ENCODE data around the gene CITED2.

The CITED2 gene

GRCh38 chr6:139395371-139395770, 20.9 kb upstream of the CITED2 start:
- H3K36me3 ChIP-seq (ENCODE audit: insufficient read depth, low read length): no peaks in the 10 kb centered on the region
- no peak overlapping the region for H3K4me3 ChIP-seq (ENCODE audit: low read length, poor library complexity, severe bottlenecking)
- no peaks in the 10 kb centered on the region for H3K4me1 ChIP-seq (ENCODE audit: insufficient read depth, low read length, poor library complexity, severe bottlenecking)
- no peak overlapping the region for H2AFZ ChIP-seq (ENCODE audit: low read length)
- H3F3A ChIP-seq (ENCODE audit: low read depth): no peaks in the 10 kb centered on the region
- no peaks in the 10 kb centered on the region for H4K20me1 ChIP-seq (ENCODE audit: insufficient read depth, low read length, poor library complexity, severe bottlenecking)
- H3K27me3 ChIP-seq (ENCODE audit: insufficient read depth, low read length, poor library complexity, severe bottlenecking): no peaks in the 10 kb centered on the region
- no peak overlapping the region for H3K9ac ChIP-seq (ENCODE audit: low read depth, low read length, poor library complexity, severe bottlenecking)
- no peaks in the 10 kb centered on the region for H3K79me2 ChIP-seq (ENCODE audit: insufficient read depth, low read length)
- H3K4me2 ChIP-seq (ENCODE audit: low read depth, low read length, poor library complexity, severe bottlenecking): no peak overlapping the region
- no peaks in the 10 kb centered on the region for H3K9me3 ChIP-seq (ENCODE audit: insufficient read depth, low read depth, low read length)
- TF ChIP-seq CTCF (conservative IDR thresholded peaks at IDR 0.05; ENCODE audit: low read length) (no peak), EZH2phosphoT487 (IDR thresholded peaks at IDR 0.05; ENCODE audit: borderline replicate concordance) (no peak)
- H3K9me2 ChIP-seq (replicated peaks; ENCODE audit: low read depth, low read length): no peaks in the 10 kb centered on the region

GRCh38 chr6:139394027-139394649, 19.7 kb upstream of the CITED2 start:
- Histone ChIP-seq H3K36me3 (ENCODE audit: insufficient read depth, low read length) (no peaks in the 10 kb centered on the region), H3K27me3 (ENCODE audit: insufficient read depth, low read length, poor library complexity, severe bottlenecking) (no peaks in the 10 kb centered on the region), H3K4me1 (ENCODE audit: insufficient read depth, low read length, poor library complexity, severe bottlenecking) (no peaks in the 10 kb centered on the region), H3K4me2 (ENCODE audit: low read depth, low read length, poor library complexity, severe bottlenecking) (no peak overlapping the region), H3K9me3 (ENCODE audit: insufficient read depth, low read depth, low read length) (no peaks in the 10 kb centered on the region), H3F3A (ENCODE audit: low read depth) (no peaks in the 10 kb centered on the region), H4K20me1 (ENCODE audit: insufficient read depth, low read length, poor library complexity, severe bottlenecking) (no peaks in the 10 kb centered on the region), H3K79me2 (ENCODE audit: insufficient read depth, low read length) (no peaks in the 10 kb centered on the region), H2AFZ (ENCODE audit: low read length) (no peak overlapping the region), H3K4me3 (ENCODE audit: low read length, poor library complexity, severe bottlenecking) (no peak overlapping the region), H3K9me2 (replicated peaks; ENCODE audit: low read depth, low read length) (no peaks in the 10 kb centered on the region), H3K9ac (ENCODE audit: low read depth, low read length, poor library complexity, severe bottlenecking) (no peak overlapping the region)
- TF ChIP-seq EZH2phosphoT487 (IDR thresholded peaks at IDR 0.05; ENCODE audit: borderline replicate concordance) (no peak), CTCF (conservative IDR thresholded peaks at IDR 0.05; ENCODE audit: low read length) (no peak)

- Histone ChIP-seq H4K20me1 (ENCODE audit: insufficient read depth, low read length, poor library complexity, severe bottlenecking) (no peaks in the 10 kb centered on the region), H3F3A (ENCODE audit: low read depth) (no peaks in the 10 kb centered on the region), H3K27me3 (ENCODE audit: insufficient read depth, low read length, poor library complexity, severe bottlenecking) (no peaks in the 10 kb centered on the region), H2AFZ (ENCODE audit: low read length) (no peak overlapping the region), H3K4me2 (ENCODE audit: low read depth, low read length, poor library complexity, severe bottlenecking) (no peak overlapping the region), H3K4me3 (ENCODE audit: low read length, poor library complexity, severe bottlenecking) (no peak overlapping the region), H3K4me1 (ENCODE audit: insufficient read depth, low read length, poor library complexity, severe bottlenecking) (no peaks in the 10 kb centered on the region), H3K9me3 (ENCODE audit: insufficient read depth, low read depth, low read length) (no peaks in the 10 kb centered on the region), H3K9me2 (replicated peaks; ENCODE audit: low read depth, low read length) (no peaks in the 10 kb centered on the region), H3K79me2 (ENCODE audit: insufficient read depth, low read length) (no peaks in the 10 kb centered on the region), H3K36me3 (ENCODE audit: insufficient read depth, low read length) (no peaks in the 10 kb centered on the region), H3K9ac (ENCODE audit: low read depth, low read length, poor library complexity, severe bottlenecking) (no peak overlapping the region)
- TF ChIP-seq EZH2phosphoT487 (IDR thresholded peaks at IDR 0.05; ENCODE audit: borderline replicate concordance) (no peak), CTCF (conservative IDR thresholded peaks at IDR 0.05; ENCODE audit: low read length) (no peak)
Measured at GRCh38 chr6:139392794-139393193, 18.3 kb upstream of the CITED2 start.

Measured in Loucy (cell line).